ENCODE data around the gene BBS10.

BBS10 gene

DNA sequence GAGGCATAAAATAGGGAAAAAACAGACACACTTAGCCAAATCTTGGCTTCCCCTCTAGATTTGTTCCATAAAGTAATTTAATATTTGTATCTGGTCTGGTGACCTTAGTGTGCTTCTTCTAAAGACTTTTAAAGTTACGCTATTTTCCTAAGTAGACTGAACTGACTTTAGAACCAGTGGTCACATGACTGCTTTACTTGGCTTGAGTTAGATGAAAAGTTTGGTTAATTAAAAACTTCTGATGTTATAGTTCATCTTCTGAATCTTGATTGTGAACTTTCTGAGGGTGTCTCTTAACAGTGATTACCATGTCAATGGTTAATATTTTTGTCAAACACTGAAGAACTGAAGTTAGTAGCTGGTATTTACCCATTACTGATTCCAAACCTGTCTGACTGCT, 2.6 kb downstream of the BBS10 start:
- H3K27me3 ChIP-seq (ENCODE audit: low read depth, low read length) = no peaks in the 10 kb centered on the region
- no peak for TF ChIP-seq EZH2phosphoT487 (IDR thresholded peaks at IDR 0.05; ENCODE audit: low read depth)
- TF ChIP-seq, protein P1, sequence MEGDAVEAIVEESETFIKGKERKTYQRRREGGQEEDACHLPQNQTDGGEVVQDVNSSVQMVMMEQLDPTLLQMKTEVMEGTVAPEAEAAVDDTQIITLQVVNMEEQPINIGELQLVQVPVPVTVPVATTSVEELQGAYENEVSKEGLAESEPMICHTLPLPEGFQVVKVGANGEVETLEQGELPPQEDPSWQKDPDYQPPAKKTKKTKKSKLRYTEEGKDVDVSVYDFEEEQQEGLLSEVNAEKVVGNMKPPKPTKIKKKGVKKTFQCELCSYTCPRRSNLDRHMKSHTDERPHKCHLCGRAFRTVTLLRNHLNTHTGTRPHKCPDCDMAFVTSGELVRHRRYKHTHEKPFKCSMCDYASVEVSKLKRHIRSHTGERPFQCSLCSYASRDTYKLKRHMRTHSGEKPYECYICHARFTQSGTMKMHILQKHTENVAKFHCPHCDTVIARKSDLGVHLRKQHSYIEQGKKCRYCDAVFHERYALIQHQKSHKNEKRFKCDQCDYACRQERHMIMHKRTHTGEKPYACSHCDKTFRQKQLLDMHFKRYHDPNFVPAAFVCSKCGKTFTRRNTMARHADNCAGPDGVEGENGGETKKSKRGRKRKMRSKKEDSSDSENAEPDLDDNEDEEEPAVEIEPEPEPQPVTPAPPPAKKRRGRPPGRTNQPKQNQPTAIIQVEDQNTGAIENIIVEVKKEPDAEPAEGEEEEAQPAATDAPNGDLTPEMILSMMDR (IDR thresholded peaks at IDR 0.05; ENCODE audit: low read depth, low read length) = no peak
- peaks cover 13% of the 10 kb centered on the region for H3K79me2 ChIP-seq (ENCODE audit: low read length)
- no peak overlapping the region for H3K9ac ChIP-seq (ENCODE audit: low read length)
- H3K27ac ChIP-seq (ENCODE audit: low read length) = no peak overlapping the region
- H3K4me1 ChIP-seq (ENCODE audit: low read length) = peaks cover 19% of the 10 kb centered on the region
- H3K9me3 ChIP-seq (ENCODE audit: insufficient read depth, low read length) = no peaks in the 10 kb centered on the region
- H3K4me3 ChIP-seq (ENCODE audit: low read length) = no peak overlapping the region
- H2AFZ ChIP-seq (ENCODE audit: low read depth, low read length) = no peak overlapping the region
- no peaks in the 10 kb centered on the region for H3K36me3 ChIP-seq (replicated peaks; ENCODE audit: low read depth, low read length)
- no peak overlapping the region for H3K4me2 ChIP-seq (ENCODE audit: low read length)
- no peaks in the 10 kb centered on the region for H4K20me1 ChIP-seq (ENCODE audit: insufficient read depth, low read length)

DNA sequence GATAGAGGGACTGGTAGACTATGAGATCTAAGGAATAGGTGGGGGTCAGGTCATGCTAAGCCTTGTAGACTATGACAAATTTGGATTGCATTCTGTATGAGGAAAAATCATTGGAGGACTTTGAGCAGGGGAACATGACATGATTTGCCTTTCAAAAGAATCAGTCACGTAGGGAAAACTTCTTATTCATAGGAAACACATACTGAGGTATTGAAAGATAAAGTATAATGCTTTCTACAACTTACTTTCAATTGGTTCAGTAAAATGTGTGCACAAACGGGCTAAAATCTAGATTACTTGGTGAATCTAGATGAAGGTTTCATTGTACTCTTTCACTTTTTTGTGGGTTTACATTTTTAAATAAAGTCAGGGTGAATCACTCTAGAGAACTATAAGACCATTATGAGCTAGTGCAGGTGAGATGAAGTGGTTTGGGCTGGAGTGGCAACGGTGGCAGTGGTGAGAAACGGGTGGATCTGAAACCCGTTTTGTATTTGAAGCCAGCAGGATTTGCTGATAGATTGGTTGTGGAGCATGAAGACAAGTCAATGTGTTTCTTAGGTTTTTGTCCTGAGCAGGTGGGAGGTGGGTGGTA, 6.7 kb downstream of the BBS10 start:
- Histone ChIP-seq H3K36me3 (replicated peaks; ENCODE audit: low read depth, low read length) (no peaks in the 10 kb centered on the region), H3K9ac (ENCODE audit: low read length) (no peak overlapping the region), H3K27ac (ENCODE audit: low read length) (no peak overlapping the region), H3K27me3 (ENCODE audit: low read depth, low read length) (no peaks in the 10 kb centered on the region), H3K4me2 (ENCODE audit: low read length) (no peak overlapping the region), H3K79me2 (ENCODE audit: low read length) (no peaks in the 10 kb centered on the region), H4K20me1 (ENCODE audit: insufficient read depth, low read length) (no peaks in the 10 kb centered on the region), H3K4me3 (ENCODE audit: low read length) (no peak overlapping the region), H3K9me3 (ENCODE audit: insufficient read depth, low read length) (no peaks in the 10 kb centered on the region), H3K4me1 (ENCODE audit: low read length) (peaks cover 4% of the 10 kb centered on the region), H2AFZ (ENCODE audit: low read depth, low read length) (no peak overlapping the region)
- TF ChIP-seq, protein P1 (IDR thresholded peaks at IDR 0.05; ENCODE audit: low read depth, low read length) = no peak
- no peak for TF ChIP-seq EZH2phosphoT487 (IDR thresholded peaks at IDR 0.05; ENCODE audit: low read depth)

DNA sequence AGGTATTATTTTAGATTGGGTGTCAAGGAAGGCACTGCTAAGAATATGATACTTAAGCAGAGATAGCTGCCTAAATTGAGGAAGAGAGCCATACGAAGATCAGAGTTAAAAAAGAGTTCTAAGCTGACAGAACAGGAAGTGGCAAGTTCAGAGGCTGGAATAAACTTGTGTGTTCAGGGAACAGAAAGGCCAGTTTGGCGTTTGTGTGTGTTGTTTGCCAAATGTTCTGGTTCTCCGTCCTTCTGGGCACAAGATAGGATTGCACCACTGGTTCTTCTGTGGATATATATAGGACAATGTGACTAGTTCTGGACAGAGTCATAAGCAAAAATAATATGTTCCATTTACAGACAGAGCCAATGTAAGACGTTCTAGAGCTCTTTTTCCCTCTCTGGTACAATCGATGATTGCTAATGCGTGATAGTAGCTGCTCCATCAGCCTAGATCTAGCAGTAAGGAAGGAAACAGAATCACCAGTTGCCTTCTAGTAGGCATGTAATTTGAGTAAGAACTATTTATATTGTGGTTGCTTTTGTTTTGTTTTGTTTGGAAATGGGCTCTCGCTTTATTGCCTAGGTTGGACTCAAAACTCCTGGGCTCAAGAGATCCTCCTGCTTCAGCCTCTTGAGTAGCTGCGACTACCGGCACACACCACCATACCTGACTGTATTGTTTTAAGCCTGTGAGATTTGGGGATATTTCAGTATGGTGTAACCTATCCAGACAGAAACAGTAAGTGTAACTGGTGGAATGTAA, 7.4 kb downstream of the BBS10 start:
- Histone ChIP-seq H3K79me2 (ENCODE audit: low read length) (no peaks in the 10 kb centered on the region), H2AFZ (ENCODE audit: low read depth, low read length) (no peak overlapping the region), H3K9me3 (ENCODE audit: insufficient read depth, low read length) (no peaks in the 10 kb centered on the region), H3K36me3 (replicated peaks; ENCODE audit: low read depth, low read length) (no peaks in the 10 kb centered on the region), H3K9ac (ENCODE audit: low read length) (no peak overlapping the region), H3K4me2 (ENCODE audit: low read length) (no peak overlapping the region), H3K27ac (ENCODE audit: low read length) (no peak overlapping the region), H3K27me3 (ENCODE audit: low read depth, low read length) (no peaks in the 10 kb centered on the region), H3K4me1 (ENCODE audit: low read length) (peaks cover 4% of the 10 kb centered on the region; the same call in 1 of the 2 replicates), H4K20me1 (ENCODE audit: insufficient read depth, low read length) (no peaks in the 10 kb centered on the region), H3K4me3 (ENCODE audit: low read length) (no peak overlapping the region)
- TF ChIP-seq EZH2phosphoT487 (IDR thresholded peaks at IDR 0.05; ENCODE audit: low read depth) = no peak
- TF ChIP-seq, protein P1 (IDR thresholded peaks at IDR 0.05; ENCODE audit: low read depth, low read length) = no peak

DNA sequence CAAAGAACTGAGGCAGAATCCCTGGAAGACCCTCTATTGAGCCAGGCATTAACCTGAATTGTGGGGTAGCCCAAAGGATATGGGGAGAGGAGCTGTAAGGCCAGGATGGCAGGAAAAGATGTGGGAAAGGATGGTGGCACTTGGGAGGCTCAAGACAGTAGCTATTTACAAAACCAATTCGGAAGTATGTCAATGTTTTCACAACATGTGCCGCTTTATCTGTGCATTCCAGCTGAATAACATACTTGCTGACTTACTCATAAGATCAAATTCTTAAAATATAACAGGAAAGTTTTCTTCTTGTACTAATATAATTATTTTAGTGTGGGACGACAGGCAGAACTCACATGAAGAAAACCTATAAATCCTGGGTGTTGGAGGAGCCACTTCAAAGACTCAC, 10.6 kb downstream of the BBS10 start:
- no peaks in the 10 kb centered on the region for H3K36me3 ChIP-seq (replicated peaks; ENCODE audit: low read depth, low read length)
- no peak overlapping the region for H2AFZ ChIP-seq (ENCODE audit: low read depth, low read length)
- no peak overlapping the region for H3K9ac ChIP-seq (ENCODE audit: low read length)
- H3K4me2 ChIP-seq (ENCODE audit: low read length) = no peak overlapping the region
- no peaks in the 10 kb centered on the region for H3K9me3 ChIP-seq (ENCODE audit: insufficient read depth, low read length)
- H3K27ac ChIP-seq (ENCODE audit: low read length) = no peak overlapping the region
- H4K20me1 ChIP-seq (ENCODE audit: insufficient read depth, low read length) = no peaks in the 10 kb centered on the region
- peaks cover 4% of the 10 kb centered on the region; the same call in 1 of the 2 replicates for H3K4me1 ChIP-seq (ENCODE audit: low read length)
- no peak for TF ChIP-seq EZH2phosphoT487 (IDR thresholded peaks at IDR 0.05; ENCODE audit: low read depth)
- TF ChIP-seq, protein P1 (IDR thresholded peaks at IDR 0.05; ENCODE audit: low read depth, low read length) = no peak
- no peak overlapping the region for H3K4me3 ChIP-seq (ENCODE audit: low read length)
- no peaks in the 10 kb centered on the region for H3K79me2 ChIP-seq (ENCODE audit: low read length)
- H3K27me3 ChIP-seq (ENCODE audit: low read depth, low read length) = no peaks in the 10 kb centered on the region

Measured in OCI-LY3 (cell line).